CD14-positive monocyte (primary cell): ENCODE data around the gene GPC5. TPM values are rescaled to one million over a fixed set of nuclear protein-coding genes. Genes with fewer than 3 reads are reported as not detected.

Experiments used
- DNase-seq, 3 donors: peaks; one replicate each; pipeline ENCODE4 v3.0.0-alpha.2; 2011 to 2022
- H2AFZ ChIP-seq: 2 replicates; pipeline ENCODE4 v1.6.0; 2012; ENCODE audit warnings: mild to moderate bottlenecking, low read depth, low read length, inconsistent platforms; ENCODE audit not compliant: insufficient read depth, poor library complexity, severe bottlenecking
- H3K27ac ChIP-seq, 2 donors: 1 replicate in 1 of 2; 2 replicates in 1 of 2; pipeline ENCODE4 v1.5.1; 2012 to 2013; ENCODE audit warnings: low read length in 2 of 2, control low read depth in 1 of 2, inconsistent platforms in 1 of 2, low read depth in 1 of 2, mild to moderate bottlenecking in 1 of 2
- H3K27me3 ChIP-seq, 2 donors: one replicate each; pipeline versions ENCODE4 v1.6.0 to v1.6.1; 2011 to 2013; ENCODE audit warnings: low read length in 2 of 2; ENCODE audit not compliant: control insufficient read depth in 2 of 2, insufficient read depth in 2 of 2
- H3K36me3 ChIP-seq, 2 donors: replicated peaks in 1 of 2; 1 replicate in 1 of 2; 2 replicates in 1 of 2; pipeline versions ENCODE4 v1.5.1 to v1.6.1; 2012 to 2013; ENCODE audit warnings: low read length in 2 of 2, control low read depth in 1 of 2, inconsistent platforms in 1 of 2, mild to moderate bottlenecking in 1 of 2; ENCODE audit not compliant: insufficient read depth in 2 of 2, control insufficient read depth in 1 of 2
- H3K4me1 ChIP-seq, 2 donors: 1 replicate in 1 of 2; 2 replicates in 1 of 2; pipeline versions ENCODE4 v1.5.1 to v1.6.1; 2012 to 2013; ENCODE audit warnings: low read length in 2 of 2, control low read depth in 1 of 2, inconsistent platforms in 1 of 2, mild to moderate bottlenecking in 1 of 2, moderate library complexity in 1 of 2; ENCODE audit not compliant: insufficient read depth in 2 of 2, control insufficient read depth in 1 of 2
- H3K4me2 ChIP-seq: replicated peaks from 2 replicates; pipeline ENCODE3; 2012; ENCODE audit warnings: low read length, moderate library complexity, mild to moderate bottlenecking; ENCODE audit not compliant: poor library complexity, severe bottlenecking; ENCODE audit errors: extremely low read depth
- H3K4me3 ChIP-seq, 3 experiments: fragments of 200-600 bp in 1 of 3; sonication (generic) in 1 of 3; replicated peaks in 1 of 3; 1 replicate in 2 of 3; 2 replicates in 1 of 3; pipeline ENCODE4 v1.5.1; 2011 to 2013; ENCODE audit warnings: low read length in 3 of 3, mild to moderate bottlenecking in 3 of 3, control low read depth in 2 of 3, low read depth in 2 of 3, inconsistent platforms in 1 of 3, moderate library complexity in 1 of 3
- H3K79me2 ChIP-seq: 2 replicates; pipeline ENCODE4 v1.6.0; 2012; ENCODE audit warnings: mild to moderate bottlenecking, control low read depth, inconsistent platforms, low read length, moderate library complexity; ENCODE audit not compliant: insufficient read depth
- H3K9ac ChIP-seq: 2 replicates; pipeline ENCODE4 v1.6.0; 2017; ENCODE audit warnings: low read length, mild to moderate bottlenecking; ENCODE audit not compliant: insufficient read depth, poor library complexity, severe bottlenecking
- H3K9me3 ChIP-seq, 2 donors: replicated peaks in 1 of 2; 1 replicate in 1 of 2; 2 replicates in 1 of 2; pipeline versions ENCODE4 v1.5.1 to v1.6.1; 2012 to 2013; ENCODE audit warnings: low read length in 2 of 2, control low read depth in 1 of 2; ENCODE audit not compliant: control insufficient read depth in 1 of 2, insufficient read depth in 1 of 2
- H4K20me1 ChIP-seq: 2 replicates; pipeline ENCODE4 v1.6.0; 2012; ENCODE audit warnings: mild to moderate bottlenecking, low read length, control low read depth, moderate library complexity; ENCODE audit not compliant: insufficient read depth
- H3K27ac Mint-ChIP-seq, 7 donors: one replicate each; pipeline ENCODE4 v1.8.0; 2020; ENCODE audit warnings: mild to moderate bottlenecking in 7 of 7, mixed read lengths in 7 of 7, moderate library complexity in 6 of 7, inconsistent platforms in 2 of 7
- H3K27me3 Mint-ChIP-seq, 3 donors: one replicate each; pipeline ENCODE4 v1.8.0; 2021 to 2022; ENCODE audit warnings: low read depth in 3 of 3, mild to moderate bottlenecking in 3 of 3, mixed read lengths in 3 of 3, moderate library complexity in 3 of 3, inconsistent platforms in 1 of 3
- H3K36me3 Mint-ChIP-seq, 2 donors: one replicate each; pipeline ENCODE4 v1.8.0; 2020; ENCODE audit warnings: mixed read lengths in 2 of 2, inconsistent platforms in 1 of 2, mild to moderate bottlenecking in 1 of 2
- H3K4me1 Mint-ChIP-seq: one replicate; pipeline ENCODE4 v1.8.0; 2020; ENCODE audit warnings: mild to moderate bottlenecking, mixed read lengths
- H3K4me3 Mint-ChIP-seq, 2 donors: one replicate each; pipeline ENCODE4 v1.8.0; 2020; ENCODE audit warnings: mild to moderate bottlenecking in 2 of 2, mixed read lengths in 2 of 2, moderate library complexity in 1 of 2
- H3K9me3 Mint-ChIP-seq, 7 donors: one replicate each; pipeline ENCODE4 v1.8.0; 2020 to 2022; ENCODE audit warnings: mixed read lengths in 7 of 7, mild to moderate bottlenecking in 6 of 7, moderate library complexity in 6 of 7, inconsistent platforms in 2 of 7
- WGBS: methylation state at CpG from one replicate; pipeline ENCODE4 v1.1.5; 2013; ENCODE audit warnings: missing lambda C conversion rate; ENCODE audit not compliant: insufficient coverage; 5-methylcytosine and 5-hydroxymethylcytosine counted together
- intact Hi-C, 2 donors: fragments of 100-400 bp; cut with micrococcal nuclease; formaldehyde crosslinking; loops; one replicate each; pipeline versions ENCODE4 v1.15.0 to v1.15.1; 2023
- polyA plus RNA-seq, 3 donors: library from polyadenylated mRNA; depleted of rRNA in 1 of 3; unstranded in 2 of 3; stranded (reverse) in 1 of 3; fragments of 300-500 nt in 2 of 3; fragments of >200 nt in 1 of 3; fragmentation: Illumina TruSeq in 2 of 3; gene quantifications; 1 replicate in 2 of 3; 2 replicates in 1 of 3; pipeline ENCODE4 v1.2.3, GENCODE V29; 2012 to 2021
- TF ChIP-seq, protein P1 (sequence below): fragments of 200-600 bp; IDR thresholded peaks from one replicate; pipeline ENCODE4 v1.8.0; 2022; ENCODE audit warnings: antibody characterized with exemption, mild to moderate bottlenecking

Gene GPC5
- polyA plus RNA-seq, 3 donors = not detected

- H2AFZ ChIP-seq = no peak overlapping the region
- no peak overlapping the region for H3K4me2 ChIP-seq
- DNase-seq = no peak
- H3K9me3 ChIP-seq = no peaks in the 10 kb centered on the region
- no peak overlapping the region for H3K4me3 ChIP-seq
- no peaks in the 10 kb centered on the region for H3K36me3 ChIP-seq
- no peaks in the 10 kb centered on the region for H3K4me1 Mint-ChIP-seq
- intact Hi-C loops = no loop called here
- H4K20me1 ChIP-seq = no peaks in the 10 kb centered on the region
- no peak overlapping the region for H3K27ac Mint-ChIP-seq
- TF ChIP-seq, protein P1, sequence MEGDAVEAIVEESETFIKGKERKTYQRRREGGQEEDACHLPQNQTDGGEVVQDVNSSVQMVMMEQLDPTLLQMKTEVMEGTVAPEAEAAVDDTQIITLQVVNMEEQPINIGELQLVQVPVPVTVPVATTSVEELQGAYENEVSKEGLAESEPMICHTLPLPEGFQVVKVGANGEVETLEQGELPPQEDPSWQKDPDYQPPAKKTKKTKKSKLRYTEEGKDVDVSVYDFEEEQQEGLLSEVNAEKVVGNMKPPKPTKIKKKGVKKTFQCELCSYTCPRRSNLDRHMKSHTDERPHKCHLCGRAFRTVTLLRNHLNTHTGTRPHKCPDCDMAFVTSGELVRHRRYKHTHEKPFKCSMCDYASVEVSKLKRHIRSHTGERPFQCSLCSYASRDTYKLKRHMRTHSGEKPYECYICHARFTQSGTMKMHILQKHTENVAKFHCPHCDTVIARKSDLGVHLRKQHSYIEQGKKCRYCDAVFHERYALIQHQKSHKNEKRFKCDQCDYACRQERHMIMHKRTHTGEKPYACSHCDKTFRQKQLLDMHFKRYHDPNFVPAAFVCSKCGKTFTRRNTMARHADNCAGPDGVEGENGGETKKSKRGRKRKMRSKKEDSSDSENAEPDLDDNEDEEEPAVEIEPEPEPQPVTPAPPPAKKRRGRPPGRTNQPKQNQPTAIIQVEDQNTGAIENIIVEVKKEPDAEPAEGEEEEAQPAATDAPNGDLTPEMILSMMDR = no peak
- peaks cover 2 to 9% (median 5%) of the 10 kb centered on the region in 7 donors for H3K9me3 Mint-ChIP-seq
- no peaks in the 10 kb centered on the region for H3K79me2 ChIP-seq
- H3K4me1 ChIP-seq = no peaks in the 10 kb centered on the region
- H3K27me3 Mint-ChIP-seq = peaks cover 0 to 2% (median 0%) of the 10 kb centered on the region in 3 donors
- no peak overlapping the region for H3K9ac ChIP-seq
- WGBS = no CpG with 5 or more reads among the region's 1 CpG
- no peak overlapping the region for H3K4me3 Mint-ChIP-seq
- no peaks in the 10 kb centered on the region for H3K36me3 Mint-ChIP-seq
- H3K27me3 ChIP-seq = no peaks in the 10 kb centered on the region
- no peak overlapping the region for H3K27ac ChIP-seq
These were observed 331.4 kb downstream of the GPC5 start for GRCh38 chr13:91729859-91730258.

GRCh38 chr13:91739751-91740150 is 341.3 kb downstream of the GPC5 start:
- no peaks in the 10 kb centered on the region for H3K9me3 ChIP-seq
- no CpG with 5 or more reads among the region's 2 CpGs for WGBS
- H3K27ac ChIP-seq = no peak overlapping the region
- H3K27me3 ChIP-seq = no peaks in the 10 kb centered on the region
- H3K79me2 ChIP-seq = no peaks in the 10 kb centered on the region
- H3K27me3 Mint-ChIP-seq = no peaks in the 10 kb centered on the region
- H3K9me3 Mint-ChIP-seq = peaks cover 0 to 7% (median 1%) of the 10 kb centered on the region in 7 donors
- no peak overlapping the region for H3K4me3 Mint-ChIP-seq
- H3K27ac Mint-ChIP-seq = no peak overlapping the region
- no peaks in the 10 kb centered on the region for H3K36me3 ChIP-seq
- no peak for DNase-seq
- no peaks in the 10 kb centered on the region for H3K4me1 Mint-ChIP-seq
- no peaks in the 10 kb centered on the region for H4K20me1 ChIP-seq
- no peak overlapping the region for H3K4me2 ChIP-seq
- H2AFZ ChIP-seq = no peak overlapping the region
- TF ChIP-seq, protein P1 = no peak
- H3K9ac ChIP-seq = no peak overlapping the region
- no peaks in the 10 kb centered on the region for H3K36me3 Mint-ChIP-seq
- H3K4me3 ChIP-seq = no peak overlapping the region
- intact Hi-C loops = no loop called here
- H3K4me1 ChIP-seq = no peaks in the 10 kb centered on the region
